Upper lobe of right lung (tissue), 1 donor: Measurements from ENCODE around the gene OPCML. TPM values are rescaled to one million over a fixed set of nuclear protein-coding genes. Genes with fewer than 3 reads are reported as not detected.

ENCODE experiments used
- ATAC-seq: fragments of 200-7000 bp; cut with Tn5 transposase; one replicate; pipeline ENCODE4 v1.9.1; 2020; ENCODE audit warnings: mild to moderate bottlenecking, moderate library complexity
- DNase-seq: peaks from one replicate; pipeline ENCODE4 v3.0.0-alpha.2; 2020
- H3K27ac ChIP-seq: fragments of 200-600 bp; one replicate; pipeline ENCODE4 v1.8.0; 2022
- H3K27me3 ChIP-seq: fragments of 200-600 bp; one replicate; pipeline ENCODE4 v1.8.0; 2022; ENCODE audit warnings: mild to moderate bottlenecking
- H3K36me3 ChIP-seq: fragments of 200-600 bp; one replicate; pipeline ENCODE4 v1.8.0; 2022
- H3K4me1 ChIP-seq: fragments of 200-600 bp; one replicate; pipeline ENCODE4 v1.8.0; 2022
- H3K4me3 ChIP-seq: fragments of 200-600 bp; one replicate; pipeline ENCODE4 v1.8.0; 2022; ENCODE audit warnings: mild to moderate bottlenecking
- H3K9me3 ChIP-seq: fragments of 200-600 bp; one replicate; pipeline ENCODE4 v1.8.0; 2022
- intact Hi-C: fragments of 100-400 bp; cut with DNase I; formaldehyde crosslinking; loops from one replicate; pipeline ENCODE4 v1.11.0; 2022
- total RNA-seq: library from RNA; stranded (reverse); fragmentation: NEBNext Ultra II Directional; extraction: Animal tissue kit (Norgen Biotek cat#: 25700); gene quantifications from one replicate; pipeline ENCODE4 v1.2.1, GENCODE V29; 2021
- TF ChIP-seq, protein P1 (sequence below): fragments of 200-600 bp; IDR thresholded peaks from one replicate; pipeline ENCODE4 v1.8.0; 2022; ENCODE audit warnings: antibody characterized with exemption
- donor health status: DM: no; HTN: yes; CAD: no; lungs with severe emphysema.

Gene OPCML
- total RNA-seq, 1 donor from 2014 or later: not detected

DNA sequence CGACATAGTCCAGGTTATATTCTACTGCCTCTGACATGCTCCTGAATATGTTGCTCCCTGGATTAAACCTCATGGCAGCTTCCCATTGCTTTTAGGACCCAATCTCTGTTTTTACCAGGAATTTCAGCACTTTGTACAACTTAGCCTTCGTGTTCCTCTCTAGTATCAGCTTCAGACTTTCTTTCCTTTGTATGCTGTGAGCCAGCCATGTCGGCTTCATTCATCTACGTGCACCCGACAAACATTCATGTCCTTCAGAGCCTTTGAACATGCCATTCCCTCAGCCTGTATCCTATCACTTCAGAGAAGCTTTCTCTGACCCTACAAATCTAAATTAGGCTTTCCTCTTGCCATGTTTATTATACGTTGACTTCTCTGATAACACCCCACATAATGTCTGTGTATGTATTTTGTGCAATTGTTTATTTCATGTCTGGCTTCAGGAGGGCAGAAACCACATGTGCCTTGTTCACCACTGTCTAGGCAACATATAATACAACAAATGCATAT, 743.4 kb downstream of the OPCML start:
- TF ChIP-seq, protein P1, sequence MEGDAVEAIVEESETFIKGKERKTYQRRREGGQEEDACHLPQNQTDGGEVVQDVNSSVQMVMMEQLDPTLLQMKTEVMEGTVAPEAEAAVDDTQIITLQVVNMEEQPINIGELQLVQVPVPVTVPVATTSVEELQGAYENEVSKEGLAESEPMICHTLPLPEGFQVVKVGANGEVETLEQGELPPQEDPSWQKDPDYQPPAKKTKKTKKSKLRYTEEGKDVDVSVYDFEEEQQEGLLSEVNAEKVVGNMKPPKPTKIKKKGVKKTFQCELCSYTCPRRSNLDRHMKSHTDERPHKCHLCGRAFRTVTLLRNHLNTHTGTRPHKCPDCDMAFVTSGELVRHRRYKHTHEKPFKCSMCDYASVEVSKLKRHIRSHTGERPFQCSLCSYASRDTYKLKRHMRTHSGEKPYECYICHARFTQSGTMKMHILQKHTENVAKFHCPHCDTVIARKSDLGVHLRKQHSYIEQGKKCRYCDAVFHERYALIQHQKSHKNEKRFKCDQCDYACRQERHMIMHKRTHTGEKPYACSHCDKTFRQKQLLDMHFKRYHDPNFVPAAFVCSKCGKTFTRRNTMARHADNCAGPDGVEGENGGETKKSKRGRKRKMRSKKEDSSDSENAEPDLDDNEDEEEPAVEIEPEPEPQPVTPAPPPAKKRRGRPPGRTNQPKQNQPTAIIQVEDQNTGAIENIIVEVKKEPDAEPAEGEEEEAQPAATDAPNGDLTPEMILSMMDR: no peak
- no peaks in the 10 kb centered on the region for H3K9me3 ChIP-seq
- ATAC-seq (no peak), DNase-seq (no peak)
- no peaks in the 10 kb centered on the region for H3K36me3 ChIP-seq
- no peaks in the 10 kb centered on the region for H3K4me1 ChIP-seq
- no peak overlapping the region for H3K27ac ChIP-seq
- intact Hi-C loops: no loop called here
- no peak overlapping the region for H3K4me3 ChIP-seq
- H3K27me3 ChIP-seq: no peaks in the 10 kb centered on the region

DNA sequence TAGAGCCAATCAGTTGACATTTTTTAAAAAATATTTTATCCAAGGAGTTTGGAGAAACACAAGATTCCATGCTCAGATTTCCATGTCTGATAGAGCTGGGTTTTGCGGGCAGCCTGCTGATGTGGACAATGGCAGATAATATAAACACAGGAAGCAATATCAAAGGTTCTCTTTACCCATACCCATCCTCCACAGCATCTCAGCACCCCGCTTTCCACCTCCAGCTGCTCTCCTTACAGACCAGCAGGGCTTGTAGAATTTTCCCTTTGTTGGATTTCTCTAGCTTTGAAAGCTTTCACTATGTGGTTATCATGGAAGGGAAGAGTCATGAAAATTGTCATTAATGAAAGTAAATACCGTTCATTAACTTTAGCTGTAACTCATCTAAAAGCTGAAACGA, 746.4 kb downstream of the OPCML start:
- no peaks in the 10 kb centered on the region for H3K9me3 ChIP-seq
- no peaks in the 10 kb centered on the region for H3K4me1 ChIP-seq
- no peaks in the 10 kb centered on the region for H3K36me3 ChIP-seq
- no peak for ATAC-seq
- intact Hi-C loops: no loop called here
- H3K27me3 ChIP-seq: no peaks in the 10 kb centered on the region
- no peak overlapping the region for H3K4me3 ChIP-seq
- no peak overlapping the region for H3K27ac ChIP-seq
- TF ChIP-seq, protein P1: no peak
- DNase-seq: no peak

DNA sequence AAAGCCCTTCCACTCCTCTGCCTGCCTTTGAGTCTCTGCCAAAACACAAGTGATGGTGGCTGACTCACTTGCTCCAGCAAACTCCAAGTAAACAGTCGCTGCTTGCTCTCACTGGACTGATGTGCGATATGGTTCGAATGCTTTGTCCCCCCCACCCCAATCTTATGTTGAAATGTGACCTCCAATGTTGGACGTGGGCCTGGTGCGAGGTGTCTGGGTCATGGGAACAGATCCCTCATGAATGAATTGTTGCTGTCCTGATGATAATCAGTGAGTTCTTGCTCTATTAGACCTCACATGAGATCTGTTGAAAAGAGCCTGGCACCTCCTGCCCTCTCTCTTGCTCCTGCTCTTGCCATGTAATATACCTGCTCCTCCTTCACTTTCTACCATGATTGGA, 747.9 kb downstream of the OPCML start:
- TF ChIP-seq, protein P1: no peak
- Histone ChIP-seq H3K4me1 (no peaks in the 10 kb centered on the region), H3K36me3 (no peaks in the 10 kb centered on the region), H3K27me3 (no peaks in the 10 kb centered on the region), H3K9me3 (no peaks in the 10 kb centered on the region), H3K4me3 (no peak overlapping the region), H3K27ac (no peak overlapping the region)
- DNase-seq (no peak), ATAC-seq (no peak)
- intact Hi-C loops: no loop called here

DNA sequence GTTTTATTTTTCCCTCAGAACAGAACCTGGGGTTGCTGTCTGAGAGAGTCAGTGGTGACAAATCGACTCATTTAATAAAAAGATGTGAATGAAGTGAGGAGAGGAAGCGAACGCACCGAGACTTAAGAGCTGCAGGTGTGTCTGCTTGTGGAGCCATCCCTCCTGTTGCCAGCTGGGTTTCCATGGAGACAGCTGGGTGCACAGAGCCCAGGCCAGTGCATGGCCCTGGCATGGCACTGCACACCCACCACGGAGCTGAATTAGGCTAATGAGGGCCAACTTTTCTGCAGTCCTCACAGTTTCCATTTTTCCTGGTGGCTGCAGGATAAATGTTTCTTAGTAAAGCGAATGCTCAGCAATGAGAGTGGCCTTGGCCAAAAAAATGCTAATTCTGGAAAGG, 750.2 kb downstream of the OPCML start:
- H3K9me3 ChIP-seq: no peaks in the 10 kb centered on the region
- no peaks in the 10 kb centered on the region for H3K27me3 ChIP-seq
- DNase-seq: no peak
- no peak overlapping the region for H3K4me3 ChIP-seq
- ATAC-seq: no peak
- intact Hi-C loops: no loop called here
- H3K27ac ChIP-seq: no peak overlapping the region
- H3K36me3 ChIP-seq: no peaks in the 10 kb centered on the region
- H3K4me1 ChIP-seq: no peaks in the 10 kb centered on the region
- TF ChIP-seq, protein P1: no peak

DNA sequence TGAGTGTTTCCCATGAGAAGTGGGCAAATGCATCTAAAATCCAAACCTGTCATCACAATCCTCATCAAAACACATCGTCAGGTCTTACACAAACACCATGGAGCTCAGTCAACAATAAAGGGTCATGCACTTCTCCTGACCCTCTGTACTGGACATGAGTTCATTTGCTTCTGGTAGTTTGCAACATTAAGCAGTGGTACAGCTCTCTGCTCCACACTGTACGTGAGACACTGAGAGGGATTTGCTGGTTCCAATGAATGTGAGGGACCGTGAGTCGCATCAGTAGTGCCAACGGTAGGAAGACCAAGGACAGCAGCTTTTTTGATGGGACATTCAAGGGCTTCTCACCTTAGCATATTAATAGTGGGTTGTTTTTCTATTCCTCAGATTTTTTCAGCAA, 752.3 kb downstream of the OPCML start:
- no peak for ATAC-seq
- H3K36me3 ChIP-seq: no peaks in the 10 kb centered on the region
- no peaks in the 10 kb centered on the region for H3K9me3 ChIP-seq
- H3K4me1 ChIP-seq: no peaks in the 10 kb centered on the region
- no peak for DNase-seq
- H3K4me3 ChIP-seq: no peak overlapping the region
- TF ChIP-seq, protein P1: no peak
- intact Hi-C loops: no loop called here
- no peaks in the 10 kb centered on the region for H3K27me3 ChIP-seq
- no peak overlapping the region for H3K27ac ChIP-seq

DNA sequence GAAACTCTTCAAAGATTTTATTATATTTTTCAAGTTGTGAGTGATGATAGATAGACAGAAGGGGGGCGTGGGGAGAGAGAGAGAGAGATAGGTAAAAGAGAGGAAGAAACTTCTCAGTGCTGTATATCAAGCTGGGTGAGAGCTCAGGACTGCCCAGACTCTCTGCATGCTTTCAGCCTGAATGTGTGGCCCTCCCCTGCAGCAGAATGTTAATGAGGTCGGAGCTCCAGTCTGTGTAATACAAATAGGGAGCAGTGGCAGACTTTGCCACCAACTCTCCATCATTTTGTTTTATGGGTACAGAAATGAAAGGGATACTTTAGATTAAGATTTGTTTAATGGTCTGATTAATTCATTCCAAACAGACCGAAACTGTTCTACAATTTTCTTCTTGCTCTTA, 752.8 kb downstream of the OPCML start:
- intact Hi-C loops: no loop called here
- ATAC-seq (no peak), DNase-seq (no peak)
- Histone ChIP-seq H3K9me3 (no peaks in the 10 kb centered on the region), H3K4me1 (no peaks in the 10 kb centered on the region), H3K27ac (no peak overlapping the region), H3K27me3 (no peaks in the 10 kb centered on the region), H3K4me3 (no peak overlapping the region), H3K36me3 (no peaks in the 10 kb centered on the region)
- TF ChIP-seq, protein P1: no peak
